Epithelial cell of esophagus (primary cell): ENCODE data around the gene SPATA31D4.

Source experiments
- DNase-seq: peaks from one replicate; pipeline ENCODE4 v3.0.0; 2010; ENCODE audit warnings: low read depth
- H3K4me3 ChIP-seq: 2 replicates; pipeline ENCODE4 v1.5.1; 2011; ENCODE audit warnings: mild to moderate bottlenecking, low read length, control low read depth
- CTCF ChIP-seq: IDR thresholded peaks from 2 replicates; pipeline ENCODE4 v1.5.1; 2011; ENCODE audit warnings: low read depth, mild to moderate bottlenecking, low read length, control low read depth, inconsistent platforms; ENCODE audit not compliant: insufficient read depth; ENCODE audit errors: missing control alignments

The SPATA31D4 gene

GRCh38 chr9:81893929-81894328 lies 34.3 kb upstream of the SPATA31D4 start:
- no peak for DNase-seq
- no peak overlapping the region for H3K4me3 ChIP-seq
- TF ChIP-seq CTCF, result no peak

DNA sequence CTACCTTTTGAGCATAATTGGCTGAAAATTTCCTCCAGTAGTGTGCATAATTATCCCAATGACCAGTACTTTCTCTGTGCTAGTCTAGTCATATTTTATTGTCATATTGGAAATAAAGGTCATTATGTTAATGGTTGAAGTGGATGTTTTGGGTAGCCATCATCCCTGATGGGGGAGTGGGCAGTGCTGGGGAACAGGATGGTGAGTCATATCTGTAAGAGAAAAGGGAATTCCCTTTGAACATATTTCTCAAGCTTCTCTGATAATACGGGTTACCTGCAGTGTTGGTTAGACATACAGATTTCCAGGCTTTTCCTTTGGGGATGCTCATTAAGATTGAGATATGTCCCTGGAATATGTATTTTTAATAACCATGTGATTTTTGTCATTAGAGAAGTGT lies 33.3 kb upstream of the SPATA31D4 start:
- TF ChIP-seq CTCF, result no peak
- no peak overlapping the region for H3K4me3 ChIP-seq
- peak; percentile 16 for DNase-seq

- no peak for TF ChIP-seq CTCF
- no peak overlapping the region for H3K4me3 ChIP-seq
- DNase-seq, result no peak
These were observed 32.2 kb upstream of the SPATA31D4 start for GRCh38 chr9:81896070-81896469.

GRCh38 chr9:81898851-81899250 lies 29.4 kb upstream of the SPATA31D4 start:
- no peak for TF ChIP-seq CTCF
- DNase-seq, result no peak
- H3K4me3 ChIP-seq, result no peak overlapping the region

DNA sequence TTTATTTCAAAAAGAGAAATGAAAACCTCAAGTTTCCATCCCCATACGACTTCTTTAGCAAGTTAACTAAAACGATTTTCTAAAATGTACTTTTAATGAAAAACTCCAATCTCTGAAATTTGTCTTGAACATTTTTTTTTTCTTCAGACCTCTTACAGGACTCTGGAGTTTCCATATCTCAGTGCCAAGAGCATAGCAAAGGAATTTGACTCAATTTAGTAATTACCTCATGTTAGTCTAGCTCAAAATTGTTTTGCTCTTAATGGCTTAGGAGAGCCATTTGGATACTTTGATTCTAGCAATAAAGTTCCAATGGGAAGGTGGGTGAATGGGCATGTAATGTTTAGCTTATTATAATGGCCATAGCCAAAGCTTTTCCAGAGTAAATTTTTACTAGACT lies 26.0 kb upstream of the SPATA31D4 start:
- DNase-seq, result no peak
- no peak for TF ChIP-seq CTCF
- H3K4me3 ChIP-seq, result no peak overlapping the region

- TF ChIP-seq CTCF, result no peak
- peak; percentile 66 for DNase-seq
- H3K4me3 ChIP-seq, result no peak overlapping the region
These were observed 25.6 kb upstream of the SPATA31D4 start for GRCh38 chr9:81902626-81903025.

DNA sequence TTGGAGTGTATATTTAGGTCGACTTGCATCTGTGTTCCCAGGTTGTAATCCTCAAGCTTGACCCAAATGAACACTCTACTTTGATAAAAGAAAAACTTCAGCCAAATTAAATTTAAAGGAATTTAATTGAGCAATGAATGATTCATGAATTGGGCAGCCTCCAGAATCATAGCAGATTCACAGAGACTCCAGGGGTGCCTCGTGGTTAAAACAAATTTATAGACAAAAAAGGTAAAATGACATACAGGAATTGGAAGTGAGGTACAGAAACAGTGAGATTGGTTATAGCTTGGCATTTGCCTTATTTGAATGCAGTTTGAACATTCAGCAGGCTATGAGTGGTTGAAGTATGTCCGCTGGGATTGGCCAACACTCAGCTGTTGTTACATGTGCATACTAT lies 21.6 kb upstream of the SPATA31D4 start:
- no peak for TF ChIP-seq CTCF
- no peak overlapping the region for H3K4me3 ChIP-seq
- peak; percentile 38 for DNase-seq
